ENCODE data around the gene SLC43A2.

DNA sequence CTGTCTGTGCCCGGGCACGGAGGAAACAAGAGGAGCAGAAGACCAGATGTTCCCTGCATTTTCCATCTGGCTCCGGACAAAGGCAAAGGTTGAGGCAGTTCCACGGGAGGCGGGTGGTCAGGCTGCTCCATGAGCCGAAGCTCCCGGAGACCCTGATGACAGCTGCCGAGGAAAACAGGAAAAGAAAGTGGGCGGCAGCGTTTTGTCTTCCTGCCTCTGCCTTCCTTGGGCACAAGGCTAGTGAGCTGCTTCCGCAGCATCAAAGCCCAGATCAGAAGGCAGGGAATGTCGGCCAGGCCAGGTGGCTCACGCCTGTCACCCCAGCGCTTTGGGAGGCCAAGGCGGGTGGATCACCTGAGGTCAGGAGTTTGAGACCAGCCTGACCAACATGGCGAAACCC, 16.2 kb downstream of the SLC43A2 start:
- TF ChIP-seq, protein P1, sequence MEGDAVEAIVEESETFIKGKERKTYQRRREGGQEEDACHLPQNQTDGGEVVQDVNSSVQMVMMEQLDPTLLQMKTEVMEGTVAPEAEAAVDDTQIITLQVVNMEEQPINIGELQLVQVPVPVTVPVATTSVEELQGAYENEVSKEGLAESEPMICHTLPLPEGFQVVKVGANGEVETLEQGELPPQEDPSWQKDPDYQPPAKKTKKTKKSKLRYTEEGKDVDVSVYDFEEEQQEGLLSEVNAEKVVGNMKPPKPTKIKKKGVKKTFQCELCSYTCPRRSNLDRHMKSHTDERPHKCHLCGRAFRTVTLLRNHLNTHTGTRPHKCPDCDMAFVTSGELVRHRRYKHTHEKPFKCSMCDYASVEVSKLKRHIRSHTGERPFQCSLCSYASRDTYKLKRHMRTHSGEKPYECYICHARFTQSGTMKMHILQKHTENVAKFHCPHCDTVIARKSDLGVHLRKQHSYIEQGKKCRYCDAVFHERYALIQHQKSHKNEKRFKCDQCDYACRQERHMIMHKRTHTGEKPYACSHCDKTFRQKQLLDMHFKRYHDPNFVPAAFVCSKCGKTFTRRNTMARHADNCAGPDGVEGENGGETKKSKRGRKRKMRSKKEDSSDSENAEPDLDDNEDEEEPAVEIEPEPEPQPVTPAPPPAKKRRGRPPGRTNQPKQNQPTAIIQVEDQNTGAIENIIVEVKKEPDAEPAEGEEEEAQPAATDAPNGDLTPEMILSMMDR (IDR thresholded peaks at IDR 0.05): no peak
- TF ChIP-seq POLR2A (IDR thresholded peaks at IDR 0.05) (no peak), POLR2AphosphoS5 (IDR thresholded peaks at IDR 0.05) (no peak), EP300 (IDR thresholded peaks at IDR 0.05) (no peak)

Data from suprapubic skin (tissue), 4 donors.